Smooth muscle cell (in vitro differentiated cells): ENCODE data around the gene INO80C. TPM values are rescaled to one million over a fixed set of nuclear protein-coding genes. Genes with fewer than 3 reads are reported as not detected.
"Not testable (repeated sequence)": the region's sequence is repeated elsewhere in the genome, so short reads cannot be mapped to it uniquely, and the experiment has no call there.

Experiments used
- DNase-seq: peaks from one replicate; lab custom pipeline; 2025; ENCODE audit not compliant: unreplicated experiment; lab: John Stamatoyannopoulos, UW
- H2AFZ ChIP-seq: fragments of 200-600 bp; sonication (generic); 2 replicates; pipeline ENCODE4 v1.6.0; 2016; ENCODE audit warnings: antibody characterized with exemption, low read depth, mild to moderate bottlenecking
- H3F3A ChIP-seq: fragments of 200-600 bp; sonication (generic); 2 replicates; pipeline ENCODE4 v1.6.0; 2017; ENCODE audit warnings: antibody characterized with exemption, low read depth
- H3K27ac ChIP-seq: fragments of 200-600 bp; sonication (generic); 2 replicates; pipeline ENCODE4 v1.5.1; 2016; ENCODE audit warnings: low read depth, mild to moderate bottlenecking
- H3K27me3 ChIP-seq: fragments of 200-600 bp; sonication (generic); 2 replicates; pipeline ENCODE4 v1.6.1; 2016; ENCODE audit warnings: low read depth, mild to moderate bottlenecking
- H3K36me3 ChIP-seq: fragments of 200-600 bp; sonication (generic); 2 replicates; pipeline ENCODE4 v1.5.1; 2016; ENCODE audit warnings: low read depth
- H3K4me1 ChIP-seq: fragments of 200-600 bp; sonication (generic); 2 replicates; pipeline ENCODE4 v1.5.1; 2016; ENCODE audit warnings: low read depth
- H3K4me2 ChIP-seq: fragments of 200-600 bp; sonication (generic); 2 replicates; pipeline ENCODE4 v1.6.0; 2016; ENCODE audit warnings: mild to moderate bottlenecking
- H3K4me3 ChIP-seq: fragments of 200-600 bp; sonication (generic); 2 replicates; pipeline ENCODE4 v1.5.1; 2016; ENCODE audit warnings: mild to moderate bottlenecking
- H3K79me2 ChIP-seq: fragments of 200-600 bp; sonication (generic); 2 replicates; pipeline ENCODE4 v1.6.0; 2016; ENCODE audit warnings: low read depth, mild to moderate bottlenecking
- H3K9ac ChIP-seq: fragments of 200-600 bp; sonication (generic); 2 replicates; pipeline ENCODE4 v1.6.0; 2016; ENCODE audit warnings: low read depth
- H3K9me3 ChIP-seq: fragments of 200-600 bp; sonication (generic); replicated peaks from 2 replicates; pipeline ENCODE4 v1.5.1; 2016; ENCODE audit warnings: low read depth
- H4K20me1 ChIP-seq: fragments of 200-600 bp; sonication (generic); 2 replicates; pipeline ENCODE4 v1.6.0; 2016; ENCODE audit warnings: low read depth
- CTCF ChIP-seq: fragments of 200-600 bp; sonication (generic); IDR thresholded peaks from 2 replicates; pipeline ENCODE4 v1.5.1; 2017; ENCODE audit warnings: borderline replicate concordance, mild to moderate bottlenecking, antibody characterized with exemption; ENCODE audit not compliant: insufficient read depth, poor library complexity, severe bottlenecking
- WGBS: methylation state at CpG from one replicate; pipeline ENCODE4 v1.1.7; 2016; ENCODE audit warnings: low lambda C conversion rate; 5-methylcytosine and 5-hydroxymethylcytosine counted together
- polyA plus RNA-seq: library from polyadenylated mRNA; unstranded; fragments of >200 nt; fragmentation: Nextera tagmentation; extraction: Ambion mirVana; gene quantifications from 2 replicates; pipeline ENCODE4 v1.2.1, GENCODE V29; 2016
- total RNA-seq: library from RNA; depleted of rRNA; stranded (reverse); fragments of >200 nt; gene quantifications from 2 replicates; pipeline ENCODE4 v1.2.3, GENCODE V29; 2014

INO80C gene
- total and polyA plus RNA-seq, 2 experiments from 2014 or later = 6.8 to 13.9 TPM

DNA sequence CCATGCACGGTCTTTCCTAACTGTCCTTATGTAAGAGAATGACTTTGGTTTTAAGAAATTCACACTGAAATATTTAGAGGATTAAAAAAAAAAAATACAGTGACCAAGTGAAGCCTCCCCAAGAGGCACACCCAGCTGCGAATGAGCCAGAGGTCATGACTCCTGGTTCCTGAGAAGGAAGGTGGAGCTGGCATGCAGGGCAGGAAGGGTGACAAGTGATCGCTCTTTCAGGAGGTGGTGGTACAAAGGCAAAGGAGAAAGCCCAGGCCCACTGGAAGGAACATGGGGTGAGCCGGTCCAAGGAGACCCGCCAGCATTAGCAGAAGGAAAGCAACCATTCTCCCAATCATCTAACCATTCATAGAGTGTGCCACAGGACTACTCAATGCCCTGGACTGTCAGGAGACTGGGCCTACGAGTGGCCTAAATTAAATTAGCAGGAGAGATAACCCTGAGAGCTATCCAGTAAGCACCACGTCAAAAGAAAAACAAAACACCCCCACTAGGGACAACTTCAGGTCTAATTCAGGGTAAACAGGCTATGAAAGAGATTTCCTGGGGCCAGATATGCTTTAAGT lies 7.8 kb downstream of the INO80C start:
- Histone ChIP-seq H3K36me3 (no peaks in the 10 kb centered on the region), H3F3A (no peaks in the 10 kb centered on the region), H3K9ac (no peak overlapping the region), H2AFZ (no peak overlapping the region), H3K27ac (no peak overlapping the region), H3K9me3 (no peaks in the 10 kb centered on the region), H3K4me3 (no peak overlapping the region), H3K4me1 (peaks cover 13% of the 10 kb centered on the region), H3K4me2 (no peak overlapping the region), H3K27me3 (no peaks in the 10 kb centered on the region), H3K79me2 (peaks cover 70% of the 10 kb centered on the region), H4K20me1 (no peaks in the 10 kb centered on the region)
- TF ChIP-seq CTCF = no peak
- WGBS = 71% methylated on average over 7 of the region's 7 CpGs
- DNase-seq = no peak

DNA sequence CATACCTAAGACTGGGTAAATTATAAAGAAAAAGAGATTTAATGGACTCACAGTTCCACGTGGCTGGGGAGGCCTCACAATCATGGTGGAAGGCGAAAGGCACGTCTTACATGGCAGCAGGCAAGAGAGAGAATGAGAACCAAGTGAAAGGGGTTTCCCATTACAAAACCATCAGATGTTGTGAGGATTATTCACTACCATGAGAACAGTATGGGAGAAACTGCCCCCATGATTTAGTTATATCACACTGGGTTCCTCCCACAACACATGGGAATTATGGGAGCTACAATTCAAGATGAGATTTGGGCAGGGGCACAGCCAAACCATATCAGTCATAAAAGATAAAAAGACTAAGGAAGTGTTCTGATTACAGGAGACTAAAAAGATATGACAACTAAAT lies 8.5 kb downstream of the INO80C start:
- not testable (repeated sequence) for H3F3A ChIP-seq, H3K27ac ChIP-seq, H3K9ac ChIP-seq, H3K27me3 ChIP-seq, H4K20me1 ChIP-seq, H3K36me3 ChIP-seq, DNase-seq, H2AFZ ChIP-seq, H3K4me3 ChIP-seq, H3K4me2 ChIP-seq, H3K9me3 ChIP-seq
- Histone ChIP-seq H3K4me1 (peaks cover 13% of the 10 kb centered on the region), H3K79me2 (peaks cover 63% of the 10 kb centered on the region)
- WGBS = 88% methylated on average over 3 of the region's 3 CpGs

- H3K4me3 ChIP-seq, H3K9ac ChIP-seq, H2AFZ ChIP-seq, H3K4me2 ChIP-seq, H3K27me3 ChIP-seq, H3K27ac ChIP-seq, H3F3A ChIP-seq, H4K20me1 ChIP-seq, H3K36me3 ChIP-seq, H3K9me3 ChIP-seq, DNase-seq: not testable (repeated sequence)
- 96% methylated on average over 2 of the region's 2 CpGs for WGBS
- Histone ChIP-seq H3K4me1 (peaks cover 13% of the 10 kb centered on the region), H3K79me2 (peaks cover 56% of the 10 kb centered on the region)
Observed at GRCh38 chr18:35488396-35488795, 9.4 kb downstream of the INO80C start.

DNA sequence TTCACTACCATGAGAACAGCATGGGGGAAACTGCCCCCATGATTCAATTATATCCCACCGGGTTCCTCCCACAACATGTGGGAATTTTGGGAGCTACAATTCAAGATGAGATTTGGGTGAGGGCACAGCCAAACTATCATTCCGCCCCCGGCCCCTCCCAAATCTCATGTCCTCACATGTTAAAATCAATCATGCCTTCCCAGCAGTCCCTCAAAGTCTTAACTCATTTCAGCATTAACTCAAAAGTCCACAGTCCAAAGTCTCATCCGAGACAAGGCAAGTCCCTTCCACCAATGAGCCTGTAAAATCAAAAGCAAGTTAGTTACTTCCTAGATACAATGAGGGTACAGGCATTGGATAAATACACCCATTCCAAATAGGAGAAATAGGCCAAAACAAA lies 10.2 kb downstream of the INO80C start:
- H3K27me3 ChIP-seq, H2AFZ ChIP-seq, H3K9me3 ChIP-seq, H3K27ac ChIP-seq, H3F3A ChIP-seq, H4K20me1 ChIP-seq, DNase-seq, H3K36me3 ChIP-seq, H3K4me3 ChIP-seq, H3K4me2 ChIP-seq, H3K9ac ChIP-seq: not testable (repeated sequence)
- WGBS = 99% methylated on average over 4 of the region's 4 CpGs
- peaks cover 13% of the 10 kb centered on the region for H3K4me1 ChIP-seq
- peaks cover 53% of the 10 kb centered on the region for H3K79me2 ChIP-seq

GRCh38 chr18:35485852-35486251 lies 11.9 kb downstream of the INO80C start:
- no peak overlapping the region for H3K9ac ChIP-seq
- H4K20me1 ChIP-seq = no peaks in the 10 kb centered on the region
- no peak overlapping the region for H3K27ac ChIP-seq
- no peaks in the 10 kb centered on the region for H3F3A ChIP-seq
- no peak for DNase-seq
- H3K4me3 ChIP-seq = no peak overlapping the region
- H3K79me2 ChIP-seq = peaks cover 43% of the 10 kb centered on the region
- H3K9me3 ChIP-seq = no peaks in the 10 kb centered on the region
- H3K4me1 ChIP-seq = peaks cover under 1% of the 10 kb centered on the region
- no peak for TF ChIP-seq CTCF
- no peaks in the 10 kb centered on the region for H3K36me3 ChIP-seq
- no peaks in the 10 kb centered on the region for H3K27me3 ChIP-seq
- WGBS = 97% methylated on average over 1 of the region's 1 CpG
- H3K4me2 ChIP-seq = no peak overlapping the region
- H2AFZ ChIP-seq = no peak overlapping the region
